CD4-positive, alpha-beta T cell treated with Interferon gamma for 1 hour (primary cell): ENCODE measurements around the gene C9orf50.

Experiments used
- DNase-seq: peaks from one replicate; pipeline ENCODE4 v3.0.0-alpha.2; 2020

The C9orf50 gene

GRCh38 chr9:129587487-129588262 is 33.2 kb downstream of the C9orf50 start:
- DNase-seq = no peak

GRCh38 chr9:129586685-129587084 is 34.2 kb downstream of the C9orf50 start:
- DNase-seq = no peak

- DNase-seq = no peak
Observed at GRCh38 chr9:129586245-129586644, 34.7 kb downstream of the C9orf50 start.

- DNase-seq = no peak
Observed at GRCh38 chr9:129585352-129585751, 35.5 kb downstream of the C9orf50 start.

GRCh38 chr9:129584136-129584535 is 36.8 kb downstream of the C9orf50 start:
- DNase-seq = peak; percentile 75

GRCh38 chr9:129583308-129584038 is 37.4 kb downstream of the C9orf50 start:
- no peak for DNase-seq

GRCh38 chr9:129582855-129583254 is 38.0 kb downstream of the C9orf50 start:
- no peak for DNase-seq

GRCh38 chr9:129581505-129582189 is 39.3 kb downstream of the C9orf50 start:
- no peak for DNase-seq

- DNase-seq = peak; percentile 16
Observed at GRCh38 chr9:129580211-129580915, 40.5 kb downstream of the C9orf50 start.

GRCh38 chr9:129579294-129579693 is 41.6 kb downstream of the C9orf50 start:
- no peak for DNase-seq

GRCh38 chr9:129576546-129577543 is 44.1 kb downstream of the C9orf50 start:
- no peak for DNase-seq

- DNase-seq = no peak
Observed at GRCh38 chr9:129575818-129576217, 45.1 kb downstream of the C9orf50 start.

- DNase-seq = no peak
Observed at GRCh38 chr9:129574911-129575585, 45.9 kb downstream of the C9orf50 start.

GRCh38 chr9:129573977-129574376 is 46.9 kb downstream of the C9orf50 start:
- no peak for DNase-seq

- no peak for DNase-seq
Observed at GRCh38 chr9:129572517-129572916, 48.4 kb downstream of the C9orf50 start.

GRCh38 chr9:129572052-129572425 is 48.9 kb downstream of the C9orf50 start:
- no peak for DNase-seq

- no peak for DNase-seq
Observed at GRCh38 chr9:129571298-129572051, 49.4 kb downstream of the C9orf50 start.

GRCh38 chr9:129570450-129571297 is 50.2 kb downstream of the C9orf50 start:
- no peak for DNase-seq
